ENCODE measurements around the gene DGKQ.
"Not testable (repeated sequence)": the region's sequence is repeated elsewhere in the genome, so short reads cannot be mapped to it uniquely, and the experiment has no call there.

The DGKQ gene

DNA sequence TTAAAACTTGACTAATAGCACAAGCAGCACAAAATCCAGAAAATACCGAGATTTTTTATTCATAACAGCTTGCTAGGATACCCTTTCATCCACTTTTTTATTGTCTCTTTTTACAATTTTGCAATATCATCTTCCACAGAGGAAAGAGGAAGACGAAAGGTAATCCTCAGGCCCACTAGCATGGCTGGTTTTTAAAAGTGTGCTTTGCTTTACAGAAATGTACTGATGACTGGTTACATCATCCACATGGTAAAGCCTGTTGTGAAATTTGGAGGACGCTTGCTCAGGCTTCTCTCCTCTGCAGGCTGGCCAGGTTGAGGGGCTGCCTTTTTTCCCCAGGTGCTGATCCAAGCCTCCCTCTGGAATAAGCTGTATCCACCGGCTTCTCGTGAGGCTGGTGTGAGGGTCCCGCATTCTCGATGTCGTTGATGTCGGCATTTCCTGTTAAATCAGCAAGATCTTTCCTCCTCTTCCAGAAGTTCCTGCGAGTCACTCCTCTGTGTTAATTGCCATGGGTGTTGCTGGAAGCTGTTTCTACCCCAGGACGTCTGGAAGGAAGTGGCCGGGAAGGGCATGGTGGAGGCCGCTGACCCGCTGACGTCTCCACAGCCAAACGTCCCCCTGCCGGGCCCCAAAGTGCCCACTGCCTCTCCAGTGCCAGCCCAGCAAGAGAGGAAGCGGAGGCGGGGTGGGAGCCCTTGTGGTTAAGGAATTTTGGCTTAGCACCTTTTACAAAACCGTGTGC lies 5.8 kb upstream of the DGKQ start:
- in situ Hi-C loops (cut with MboI; ENCODE audit: low sequenced_read_pairs) = no loop called here

DNA sequence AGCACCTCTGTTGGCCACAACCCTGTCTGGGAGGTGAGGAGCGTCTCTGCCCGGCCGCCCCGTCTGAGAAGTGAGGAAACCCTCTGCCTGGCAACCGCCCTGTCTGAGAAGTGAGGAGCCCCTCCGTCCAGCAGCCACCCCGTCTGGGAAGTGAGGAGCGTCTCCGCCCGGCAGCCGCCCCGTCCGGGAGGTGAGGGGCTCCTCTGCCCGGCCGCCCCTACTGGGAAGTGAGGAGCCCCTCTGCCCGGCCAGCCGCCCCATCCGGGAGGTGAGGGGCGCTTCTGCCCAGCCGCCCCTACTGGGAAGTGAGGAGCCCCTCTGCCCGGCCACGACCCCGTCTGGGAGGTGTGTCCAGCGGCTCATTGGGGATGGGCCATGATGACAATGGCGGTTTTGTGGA lies 2.6 kb upstream of the DGKQ start:
- in situ Hi-C loops (cut with MboI; ENCODE audit: low sequenced_read_pairs) = not testable (repeated sequence)

DNA sequence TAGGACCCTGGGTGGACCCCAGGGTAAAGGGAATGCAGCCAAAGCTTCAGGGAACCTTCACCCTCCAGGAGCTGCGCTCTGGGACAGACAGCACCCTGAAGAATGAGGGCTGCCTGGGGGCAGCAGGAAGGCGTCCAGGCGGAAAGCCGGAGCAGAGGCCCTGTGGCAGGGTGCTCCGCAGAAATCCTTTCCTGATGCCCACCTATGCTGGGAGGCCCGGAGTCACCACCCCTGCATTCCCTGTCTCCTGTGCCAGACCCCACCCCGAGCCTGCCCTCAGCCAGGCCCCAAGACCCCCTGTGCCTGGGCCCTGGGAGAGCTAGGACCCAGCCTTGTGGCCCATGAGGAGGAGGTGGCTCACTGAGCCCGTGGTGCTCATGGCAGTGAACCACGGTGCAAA lies 1.3 kb upstream of the DGKQ start:
- in situ Hi-C loops (cut with MboI; ENCODE audit: low sequenced_read_pairs) = no loop called here

DNA sequence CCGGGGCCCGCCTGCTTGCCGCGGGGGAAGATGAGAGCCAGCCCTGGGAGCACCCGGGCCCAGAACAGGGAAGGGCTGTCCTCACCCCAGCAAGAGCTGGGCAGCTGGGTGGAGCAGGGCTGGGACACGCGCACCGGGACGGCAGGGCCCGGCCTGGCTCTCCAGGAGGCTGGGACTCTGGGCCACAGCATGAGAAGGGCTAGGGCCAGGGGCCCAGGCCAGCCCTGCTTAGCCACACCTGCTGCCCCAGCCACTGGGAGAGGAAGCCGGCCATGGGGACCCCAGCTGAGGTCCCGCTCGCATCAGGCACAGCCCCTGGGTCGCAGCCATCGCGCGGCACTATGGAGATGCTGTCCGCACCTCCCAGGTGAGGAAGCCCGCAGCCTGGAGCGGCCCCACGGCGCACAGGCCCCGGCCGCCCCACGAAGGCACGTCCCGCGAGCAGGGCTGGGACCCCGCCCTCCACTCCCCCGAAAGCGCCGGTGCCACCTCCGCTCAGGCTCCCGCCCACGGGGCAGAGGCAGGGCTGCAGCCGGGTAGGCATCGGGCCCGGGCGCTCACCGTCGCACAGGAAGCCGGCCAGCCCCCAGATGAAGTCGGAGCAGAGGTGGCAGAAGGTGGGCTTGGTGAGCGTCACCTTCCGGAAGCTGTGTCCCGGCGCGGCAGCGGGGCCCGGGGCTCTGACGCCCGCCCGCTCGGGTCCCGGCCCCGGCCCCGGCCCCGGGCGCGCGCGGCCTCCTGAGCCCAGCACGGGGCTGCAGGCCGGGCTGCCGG lies 531 bp downstream of the DGKQ start:
- in situ Hi-C loops (cut with MboI; ENCODE audit: low sequenced_read_pairs) = no loop called here

DNA sequence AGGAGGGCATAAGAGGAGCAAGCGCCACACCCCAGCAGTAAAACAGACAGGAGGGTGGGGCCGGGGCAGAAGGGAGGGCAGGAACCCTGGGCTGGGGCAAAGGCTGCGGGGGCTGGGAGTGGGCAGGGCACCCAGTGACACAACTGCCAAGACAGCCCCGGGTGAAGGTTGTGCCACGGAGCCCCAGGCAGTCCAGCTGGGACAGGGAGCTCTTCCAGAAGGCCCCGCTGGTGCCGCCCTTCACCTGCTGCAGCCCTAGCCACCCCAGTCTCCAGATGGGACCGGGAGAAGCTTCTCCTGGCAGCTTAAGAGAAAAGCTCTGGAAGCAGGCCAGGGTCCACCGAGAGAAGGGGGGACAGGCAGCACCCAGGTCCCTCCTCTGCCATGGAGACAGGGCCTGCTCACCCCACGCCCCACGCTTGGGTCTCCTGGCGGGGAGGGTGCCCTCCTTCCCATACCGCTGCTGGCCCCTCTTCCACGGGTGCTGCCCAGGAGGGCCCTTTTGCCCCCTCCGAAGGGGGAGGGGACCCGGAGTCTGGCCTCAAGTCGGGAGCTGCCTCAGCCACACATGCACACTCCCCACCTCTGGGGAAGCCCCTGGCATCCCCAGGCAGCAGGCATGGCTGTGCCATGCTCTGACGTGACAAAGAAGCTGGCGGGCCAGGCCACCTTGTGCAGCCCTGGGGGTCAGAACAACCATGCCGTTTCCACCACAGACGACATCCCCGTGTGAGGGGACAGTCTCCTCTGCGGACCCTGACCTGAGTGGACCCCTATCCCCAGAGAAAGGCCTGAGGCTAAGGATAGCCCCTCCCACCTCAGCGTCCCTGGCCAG lies 1.5 kb downstream of the DGKQ start:
- in situ Hi-C loops (cut with MboI; ENCODE audit: low sequenced_read_pairs) = no loop called here

DNA sequence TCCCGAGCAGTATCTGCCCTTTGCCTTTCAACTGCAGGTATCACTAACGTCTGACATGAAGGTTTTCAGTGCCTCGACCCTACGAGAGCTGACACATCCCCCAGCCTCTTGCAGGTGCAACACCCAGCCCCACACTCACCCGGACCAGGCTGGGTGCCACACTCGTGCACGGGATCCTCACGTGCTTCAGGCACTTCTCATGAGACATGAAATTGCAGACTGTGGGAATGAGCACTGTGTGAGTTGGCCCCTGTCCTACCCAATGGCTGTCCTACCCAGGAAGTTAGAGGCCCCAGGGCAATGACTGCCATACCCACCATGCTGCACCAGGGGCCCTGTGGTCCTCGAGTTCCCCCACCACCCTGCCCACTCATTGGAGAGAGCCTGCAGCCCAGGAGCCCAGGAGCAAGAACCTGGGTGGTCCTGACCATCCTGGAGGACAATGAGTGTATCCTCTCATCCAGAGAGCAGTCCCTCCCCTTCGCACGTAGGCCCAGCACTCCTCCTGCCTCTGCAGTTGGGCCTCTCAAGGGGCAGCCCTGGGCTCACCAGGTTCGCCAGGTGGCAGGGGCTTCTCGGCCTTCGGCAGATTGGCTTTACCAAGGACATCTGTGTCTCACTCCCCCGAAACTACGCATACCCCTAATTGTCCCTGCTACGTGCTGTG lies 2.4 kb downstream of the DGKQ start:
- in situ Hi-C loops (cut with MboI; ENCODE audit: low sequenced_read_pairs) = no loop called here

DNA sequence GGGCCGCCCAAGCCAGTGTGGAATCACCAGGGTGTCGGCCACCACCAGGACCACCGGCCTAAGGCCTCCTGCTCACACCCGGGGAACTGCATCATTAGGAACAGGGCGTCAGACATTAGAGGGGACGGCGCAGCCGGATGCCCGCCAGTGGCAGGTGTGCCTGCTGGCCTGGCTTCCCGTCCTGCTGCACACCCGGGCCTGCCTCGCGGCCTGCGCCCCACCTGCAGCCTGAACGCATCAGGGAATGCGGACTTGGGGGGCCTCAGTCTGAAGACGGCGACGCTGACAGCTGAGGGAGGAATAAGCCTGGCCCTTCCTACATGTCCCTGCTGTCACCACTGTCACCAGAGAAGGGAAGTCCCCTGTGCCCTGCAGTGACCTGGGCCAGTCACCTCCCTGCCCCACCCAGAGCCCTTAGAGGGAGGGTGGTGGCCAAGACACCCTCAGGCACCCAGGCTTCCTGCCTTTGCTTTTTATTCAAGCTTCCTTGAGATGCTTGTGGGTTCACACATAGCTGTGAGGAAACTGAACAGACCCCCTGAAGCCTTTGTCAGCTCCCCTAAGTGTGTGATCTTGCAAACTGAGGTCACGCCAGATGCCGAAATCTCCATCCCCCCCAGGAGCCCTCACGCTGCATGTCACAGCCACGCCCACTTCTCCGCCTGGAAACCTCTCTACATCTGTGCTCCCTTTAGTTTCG lies 3.2 kb downstream of the DGKQ start:
- in situ Hi-C loops (cut with MboI; ENCODE audit: low sequenced_read_pairs) = no loop called here

DNA sequence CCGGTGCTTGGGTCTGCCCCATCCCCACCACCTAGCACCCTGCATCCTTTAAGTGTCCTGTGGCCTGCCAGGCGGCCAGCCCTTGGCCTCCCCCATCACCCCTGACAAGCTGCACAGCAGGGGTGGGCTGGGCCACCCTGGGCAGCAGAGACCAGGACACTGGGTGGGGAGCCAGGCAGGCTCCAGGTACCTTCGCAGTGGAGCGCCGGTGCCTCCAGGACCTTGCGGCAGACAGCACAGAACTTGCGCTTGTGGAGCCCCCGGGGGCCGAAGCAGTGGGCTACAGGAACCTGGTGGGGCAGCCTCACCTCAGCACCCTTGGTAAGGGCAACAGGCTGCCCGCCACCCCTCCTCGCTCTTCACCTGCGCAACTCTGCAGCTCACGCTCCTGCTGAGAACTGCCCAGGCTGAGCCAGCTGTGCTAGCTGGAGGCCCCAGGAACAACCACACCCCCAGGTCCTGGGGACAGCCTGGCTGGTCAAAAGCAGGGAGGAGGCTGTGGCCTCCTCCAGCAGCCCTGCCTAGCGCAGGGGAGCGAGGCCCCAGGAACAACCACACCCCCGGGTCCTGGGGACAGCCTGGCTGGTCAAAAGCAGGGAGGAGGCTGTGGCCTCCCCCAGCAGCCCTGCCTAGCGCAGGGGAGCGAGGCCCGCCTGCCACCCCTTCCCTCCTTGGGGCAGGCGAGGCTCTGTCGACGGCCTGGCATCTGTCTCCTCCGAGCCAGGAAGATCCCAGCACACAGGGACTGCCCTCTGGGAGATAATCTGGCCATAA lies 4.6 kb downstream of the DGKQ start:
- in situ Hi-C loops (cut with MboI; ENCODE audit: low sequenced_read_pairs) = no loop called here

DNA sequence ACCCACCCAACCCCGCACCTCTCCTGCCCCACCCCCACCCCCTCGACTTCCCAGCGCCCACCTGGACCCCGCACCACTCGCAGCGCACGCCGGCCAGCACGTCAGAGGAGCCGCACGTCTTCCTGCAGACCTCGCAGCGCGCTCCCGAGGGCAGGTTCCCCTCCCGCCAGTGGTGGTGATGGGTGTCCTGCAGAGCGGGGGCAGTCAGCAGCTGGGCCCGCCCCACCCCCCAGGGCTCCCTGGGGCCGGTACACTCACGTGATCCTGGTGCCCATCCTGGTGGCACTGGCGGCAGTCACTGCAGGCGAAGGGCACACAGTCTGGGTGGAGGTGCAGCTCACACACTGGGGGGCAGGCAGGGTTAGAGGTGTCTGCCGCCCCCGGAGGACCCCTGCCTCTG lies 5.1 kb downstream of the DGKQ start:
- in situ Hi-C loops (cut with MboI; ENCODE audit: low sequenced_read_pairs) = no loop called here

DNA sequence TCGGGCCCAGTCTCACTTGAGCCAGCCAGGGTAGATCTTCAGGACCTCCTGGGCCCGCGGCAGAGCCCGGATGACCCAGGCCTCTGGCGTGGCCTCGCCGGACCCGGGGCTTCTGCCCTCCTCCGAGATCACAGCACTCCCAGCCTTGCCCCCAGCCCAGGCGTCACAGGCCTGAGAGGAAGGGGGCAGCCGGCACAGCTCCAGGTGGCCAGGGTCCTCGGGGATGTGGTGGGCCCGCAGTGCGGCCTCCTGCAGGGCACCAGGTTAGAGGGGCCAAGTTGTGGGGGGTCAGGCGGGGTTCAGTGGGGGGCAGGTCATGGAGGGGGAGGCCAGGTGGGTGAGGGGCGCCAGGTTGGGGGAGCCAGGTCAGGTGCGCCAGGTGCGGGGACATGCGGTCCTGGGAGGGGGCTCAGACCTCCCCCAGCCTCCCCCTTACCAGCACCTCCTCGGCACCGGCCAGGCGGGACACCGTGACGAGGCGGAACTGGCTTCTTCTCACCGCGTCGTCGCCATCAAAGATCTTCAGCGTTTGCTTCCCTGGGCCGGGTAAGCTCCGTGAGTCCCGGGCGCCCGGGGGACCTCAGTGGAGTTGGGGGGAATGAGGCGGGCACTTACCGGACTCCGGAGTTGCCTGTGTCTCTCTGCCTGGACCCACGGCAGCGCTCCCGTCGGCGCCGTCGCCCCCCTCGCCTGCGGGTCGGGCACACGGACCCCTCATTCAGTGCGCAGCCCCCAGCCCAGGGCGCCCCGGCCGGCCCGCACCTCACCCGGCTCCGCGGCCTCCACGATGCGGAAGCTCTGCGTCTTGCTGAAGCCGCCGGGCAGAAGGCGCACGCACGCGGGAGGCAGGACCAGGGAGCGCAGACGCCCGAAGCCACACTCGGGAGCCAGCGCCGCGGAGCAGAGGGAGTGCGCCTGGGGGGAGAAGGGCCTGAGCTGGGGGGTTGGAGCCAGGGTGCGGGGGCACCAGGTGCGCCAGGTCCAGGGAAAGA lies 6.0 kb downstream of the DGKQ start:
- in situ Hi-C loops (cut with MboI; ENCODE audit: low sequenced_read_pairs) = no loop called here

DNA sequence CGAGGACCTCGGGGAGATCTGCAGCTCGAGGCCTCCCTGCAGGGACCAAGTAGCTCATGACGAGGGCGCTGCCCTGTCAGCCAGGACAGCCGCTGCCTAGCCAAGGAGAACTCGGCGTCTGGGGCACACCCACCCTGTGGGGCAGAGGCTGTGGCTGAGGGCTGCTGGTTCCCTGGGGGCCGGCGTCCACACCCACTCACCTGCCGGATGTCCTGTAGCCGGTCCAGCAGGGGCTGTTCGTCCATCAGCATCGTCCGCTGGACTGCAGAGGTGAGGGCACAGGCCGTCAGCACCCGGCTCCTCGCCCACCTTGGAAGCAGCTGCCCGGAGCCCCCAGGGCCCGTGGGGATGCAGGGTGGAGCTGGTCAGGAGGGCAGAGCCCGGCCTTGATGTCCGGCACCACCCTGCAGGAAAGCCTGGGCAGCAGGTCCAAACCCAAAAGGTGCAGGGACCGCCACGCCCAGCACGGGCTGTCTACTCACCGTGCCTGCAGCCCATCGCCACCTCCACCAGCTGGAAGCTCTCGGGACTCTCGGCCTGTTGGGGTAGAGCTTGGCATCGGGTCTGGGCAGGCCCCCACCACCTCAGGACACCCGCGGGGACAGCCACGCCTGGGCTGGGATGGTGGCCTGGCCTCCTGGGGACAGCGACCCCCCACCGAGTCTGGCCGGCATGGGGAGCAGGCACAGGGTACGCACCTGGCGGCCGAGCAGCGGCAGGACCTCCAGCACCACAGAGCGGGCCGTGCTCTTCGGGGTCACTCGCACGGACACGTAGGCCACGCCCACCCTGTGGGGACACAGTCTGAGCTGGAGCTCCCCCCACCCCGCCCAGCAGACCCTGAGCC lies 6.9 kb downstream of the DGKQ start:
- in situ Hi-C loops (cut with MboI; ENCODE audit: low sequenced_read_pairs) = no loop called here

DNA sequence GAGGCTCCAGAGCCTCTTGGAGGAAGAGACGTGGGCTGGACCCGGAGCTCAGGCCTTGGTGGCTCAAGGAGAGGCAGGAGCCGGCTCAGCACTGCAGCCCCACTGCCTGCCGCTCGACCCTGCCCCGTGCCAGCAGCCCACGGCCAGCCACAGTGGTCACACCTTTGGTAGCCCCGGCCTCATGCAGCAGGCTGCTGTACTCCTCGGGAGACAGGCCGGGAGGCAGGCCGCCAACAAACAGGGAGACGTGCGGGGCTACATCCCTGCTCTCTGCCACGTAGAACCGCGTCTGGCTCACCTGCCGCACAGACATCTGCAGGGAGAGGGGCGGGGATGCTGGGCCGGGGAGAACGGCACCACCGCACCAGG lies 7.6 kb downstream of the DGKQ start:
- in situ Hi-C loops (cut with MboI; ENCODE audit: low sequenced_read_pairs) = no loop called here

DNA sequence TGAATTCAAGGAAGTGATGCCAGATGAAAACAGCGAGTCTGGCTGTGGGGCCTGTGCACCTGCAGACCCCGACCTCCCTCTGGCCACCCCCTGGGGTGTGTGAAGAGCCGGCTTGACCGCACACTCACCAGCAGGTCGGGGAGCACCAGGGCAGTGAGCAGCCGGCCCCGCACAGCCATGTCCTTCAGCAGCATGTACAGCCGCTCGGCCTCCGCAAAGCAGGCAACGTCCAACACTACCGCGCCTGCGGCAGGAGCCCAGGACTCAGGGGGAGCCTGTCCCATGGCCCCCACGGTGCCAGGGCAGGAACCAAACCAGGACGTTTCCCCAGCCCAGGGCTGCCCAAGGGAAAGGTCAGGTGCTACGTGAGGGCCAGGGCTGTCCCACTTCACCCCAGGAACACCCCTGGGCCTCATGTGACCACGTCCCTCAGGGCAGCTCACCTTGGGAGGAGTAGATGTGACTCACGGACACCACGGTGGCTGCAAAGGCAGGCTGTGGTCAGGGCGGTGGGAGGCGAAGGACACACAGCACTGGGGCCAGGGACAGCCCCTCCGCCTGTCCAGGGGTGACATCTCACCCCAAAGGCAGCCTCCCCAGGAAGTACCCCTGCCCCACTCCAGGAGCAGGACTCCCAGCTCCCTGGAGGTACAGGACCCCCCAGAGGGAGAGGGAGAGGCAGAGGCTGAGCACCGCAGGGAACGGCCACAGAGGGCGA lies 8.2 kb downstream of the DGKQ start:
- in situ Hi-C loops (cut with MboI; ENCODE audit: low sequenced_read_pairs) = no loop called here

DNA sequence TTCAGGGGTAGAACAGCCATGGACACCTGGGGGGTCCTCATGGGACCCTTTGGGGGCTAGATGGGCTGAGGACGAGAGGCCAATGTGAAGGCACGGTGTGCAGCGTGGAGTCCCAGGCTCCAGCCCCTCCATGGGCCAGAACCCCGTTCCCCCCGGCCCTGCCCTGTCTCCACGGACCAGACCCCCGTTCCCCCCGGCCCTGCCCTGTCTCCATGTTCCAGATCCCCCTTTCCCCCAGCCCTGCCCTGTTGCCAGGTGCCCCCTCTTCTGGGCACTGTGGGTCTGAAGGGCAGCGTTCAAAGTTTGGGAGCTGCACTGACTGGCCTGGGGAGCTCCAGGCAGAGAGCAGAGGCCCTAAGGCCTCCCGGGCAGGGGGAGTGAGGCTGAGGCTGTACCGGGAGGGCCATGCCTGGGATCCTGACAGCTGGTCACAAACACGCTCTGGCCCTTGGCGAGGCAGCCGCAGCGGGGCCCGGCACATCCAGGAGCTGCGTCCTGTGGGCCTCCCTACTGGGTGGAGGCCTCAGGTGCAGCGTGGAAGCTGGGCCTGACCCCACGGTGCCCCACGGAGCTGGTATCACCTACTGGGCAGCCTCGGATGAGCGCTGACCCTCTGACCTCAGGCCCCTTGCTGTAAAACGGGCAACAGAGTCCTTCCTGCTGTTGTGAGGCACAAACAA lies 8.9 kb downstream of the DGKQ start:
- in situ Hi-C loops (cut with MboI; ENCODE audit: low sequenced_read_pairs) = no loop called here

DNA sequence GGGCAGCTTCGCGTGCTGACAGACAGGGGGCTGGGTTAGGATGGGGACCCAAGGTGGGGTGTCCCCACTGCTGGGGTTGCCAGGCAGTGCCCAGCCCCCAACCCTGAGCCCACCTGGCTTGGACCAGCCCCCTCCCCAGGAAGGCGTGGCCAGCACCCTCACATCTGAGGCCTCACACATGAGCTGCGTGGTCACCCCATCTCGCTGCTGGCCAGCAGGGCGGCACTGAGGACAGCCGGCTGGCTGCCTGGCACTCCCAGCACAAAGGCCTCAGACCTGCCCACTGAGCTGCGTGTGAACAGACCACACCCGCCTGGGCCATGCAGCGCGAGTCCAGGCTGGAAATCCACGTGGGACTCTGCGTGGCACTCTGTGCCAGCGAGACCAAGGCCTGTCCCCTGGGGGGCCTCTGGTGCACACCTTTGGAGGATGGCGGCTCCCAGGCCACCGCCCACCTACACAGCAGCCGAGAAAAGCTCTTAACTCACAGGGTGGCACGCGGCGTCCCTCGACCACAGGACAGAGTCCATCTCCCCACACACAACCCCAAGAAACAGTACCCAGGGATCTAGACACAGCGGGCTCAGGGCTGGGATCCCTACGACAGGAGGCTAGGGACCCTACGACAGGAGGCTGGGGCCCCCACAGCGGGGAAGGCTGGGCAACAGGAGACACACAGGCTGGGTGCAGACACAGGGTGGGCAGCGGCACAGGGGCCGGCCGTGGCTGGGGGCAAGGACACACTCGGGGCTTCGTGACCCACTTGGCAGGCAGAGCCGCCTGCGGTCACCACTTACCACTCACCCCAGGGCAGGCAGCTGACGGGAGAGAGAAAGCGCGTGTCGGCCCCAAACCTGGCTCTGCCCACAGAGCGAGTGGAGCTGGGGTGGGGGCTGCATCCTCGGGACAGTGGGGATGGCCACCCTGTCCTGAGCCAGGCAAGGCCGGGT lies 9.8 kb downstream of the DGKQ start:
- in situ Hi-C loops (cut with MboI; ENCODE audit: low sequenced_read_pairs) = no loop called here

All from HL-60/S4 treated with retinoic acid at 250 ng/mL for 4 days and 3 days (cell line).